ENCODE results near the gene ERMN.

- TF ChIP-seq CTCF (IDR thresholded peaks at IDR 0.05) (no peak), POLR2A (IDR thresholded peaks at IDR 0.05) (no peak)
Observed at GRCh38 chr2:157333304-157334047, 7.9 kb upstream of the ERMN start.
